ENCODE measurements around the gene KIF4A.

GRCh38 chrX:70429759-70430158 is 139.9 kb downstream of the KIF4A start:
- TF ChIP-seq CTCF (IDR thresholded peaks at IDR 0.05) (no peak), POLR2A (IDR thresholded peaks at IDR 0.05) (no peak)

Data from Peyer's patch (tissue), 4 donors.